IMR-90 (cell line): ENCODE data around the gene TTC24. TPM values are rescaled to one million over a fixed set of nuclear protein-coding genes. Genes with fewer than 3 reads are reported as not detected.

Source experiments
- ATAC-seq: fragments of 200-7000 bp; cut with Tn5 transposase; 2 replicates; pipeline ENCODE4 v1.9.1; 2020; ENCODE audit warnings: low read depth, mild to moderate bottlenecking, moderate library complexity
- BruUV-seq: library from RNA; stranded (reverse); fragments of 400-500 nt; replicated peaks from 2 replicates; lab custom pipeline; 2021; lab: Mats Ljungman, UMichigan
- CTCF ChIA-PET: fragments of 300-600 bp; formaldehyde crosslinking; extraction: SDS; loops from one replicate; lab custom pipeline; 2021; ENCODE audit warnings: antibody characterized with exemption; lab: Yijun Ruan, JAX
- POLR2A ChIA-PET: fragments of 300-600 bp; sonication (Branson Sonifier 250); formaldehyde crosslinking; loops from one replicate; lab custom pipeline; 2022; ENCODE audit warnings: antibody characterized with exemption; ENCODE audit not compliant: unreplicated experiment; lab: Charles Lee
- DNase-seq: peaks from one replicate; pipeline ENCODE4 v3.0.0; 2013
- H2AFZ ChIP-seq: replicated peaks from 2 replicates; pipeline ENCODE3; 2013; ENCODE audit warnings: low read length, mild to moderate bottlenecking; ENCODE audit not compliant: poor library complexity
- H2AK5ac ChIP-seq: 2 replicates; pipeline ENCODE4 v1.6.1; 2013; ENCODE audit warnings: low read depth, low read length, inconsistent platforms
- H2AK9ac ChIP-seq: replicated peaks from 2 replicates; pipeline ENCODE3; 2013; ENCODE audit warnings: mild to moderate bottlenecking, low read depth, low read length, moderate library complexity; ENCODE audit not compliant: poor library complexity
- H2BK120ac ChIP-seq: 2 replicates; pipeline ENCODE4 v1.6.1; 2013; ENCODE audit warnings: low read depth, low read length, inconsistent platforms
- H2BK15ac ChIP-seq: 3 replicates; pipeline ENCODE4 v1.6.1; 2013; ENCODE audit warnings: low read depth, low read length, inconsistent platforms
- H2BK20ac ChIP-seq: 2 replicates; pipeline ENCODE4 v1.6.1; 2013; ENCODE audit warnings: low read depth, mild to moderate bottlenecking, inconsistent platforms, low read length, moderate library complexity
- H2BK5ac ChIP-seq: 2 replicates; pipeline ENCODE4 v1.6.1; 2013; ENCODE audit warnings: mild to moderate bottlenecking, low read depth, low read length, inconsistent platforms; ENCODE audit not compliant: poor library complexity, severe bottlenecking
- H3K14ac ChIP-seq: replicated peaks from 2 replicates; pipeline ENCODE4 v1.6.1; 2013; ENCODE audit warnings: low read depth, low read length, inconsistent platforms
- H3K18ac ChIP-seq: 2 replicates; pipeline ENCODE4 v1.6.1; 2013; ENCODE audit warnings: low read depth, low read length, control low read depth
- H3K23ac ChIP-seq: 2 replicates; pipeline ENCODE4 v1.6.1; 2013; ENCODE audit warnings: low read depth, low read length, inconsistent platforms
- H3K27ac ChIP-seq: 2 replicates; pipeline ENCODE4 v1.5.1; 2013; ENCODE audit warnings: mild to moderate bottlenecking, control low read depth, low read length; ENCODE audit not compliant: insufficient read depth
- H3K27me3 ChIP-seq: 2 replicates; pipeline ENCODE4 v1.6.1; 2013; ENCODE audit warnings: low read length; ENCODE audit not compliant: control insufficient read depth, insufficient read depth
- H3K36me3 ChIP-seq: 2 replicates; pipeline ENCODE4 v1.6.1; 2013; ENCODE audit warnings: low read length, mixed read lengths; ENCODE audit not compliant: control insufficient read depth, insufficient read depth
- H3K4ac ChIP-seq: 2 replicates; pipeline ENCODE4 v1.6.1; 2013; ENCODE audit warnings: low read depth, low read length, inconsistent platforms
- H3K4me1 ChIP-seq: 2 replicates; pipeline ENCODE4 v1.6.1; 2013; ENCODE audit warnings: low read length, mixed read lengths; ENCODE audit not compliant: control insufficient read depth, insufficient read depth
- H3K4me2 ChIP-seq: 2 replicates; pipeline ENCODE4 v1.6.1; 2013; ENCODE audit warnings: low read depth, mild to moderate bottlenecking, control low read depth, low read length, moderate library complexity
- H3K4me3 ChIP-seq: 2 replicates; pipeline ENCODE4 v1.5.1; 2013; ENCODE audit warnings: low read depth, mild to moderate bottlenecking, control low read depth, low read length, moderate library complexity; ENCODE audit not compliant: insufficient read depth
- H3K56ac ChIP-seq: 2 replicates; pipeline ENCODE4 v1.6.1; 2013; ENCODE audit warnings: low read length, inconsistent platforms; ENCODE audit not compliant: insufficient read depth; ENCODE audit errors: extremely low read depth
- H3K79me1 ChIP-seq, 2 experiments: 2 replicates each; pipeline ENCODE4 v1.6.1; 2013; ENCODE audit warnings: low read length in 2 of 2, inconsistent platforms in 1 of 2, low read depth in 1 of 2
- H3K9ac ChIP-seq: 2 replicates; pipeline ENCODE4 v1.6.1; 2013; ENCODE audit warnings: low read depth, low read length, control low read depth
- H3K9me1 ChIP-seq: 2 replicates; pipeline ENCODE4 v1.6.1; 2013; ENCODE audit warnings: low read length, inconsistent platforms; ENCODE audit not compliant: insufficient read depth
- H3K9me3 ChIP-seq: 2 replicates; pipeline ENCODE4 v1.6.1; 2013; ENCODE audit warnings: low read length; ENCODE audit not compliant: control insufficient read depth, insufficient read depth
- H4K20me1 ChIP-seq: 2 replicates; pipeline ENCODE4 v1.6.1; 2013; ENCODE audit warnings: low read length, inconsistent platforms; ENCODE audit not compliant: insufficient read depth
- H4K5ac ChIP-seq: 2 replicates; pipeline ENCODE4 v1.6.1; 2013; ENCODE audit warnings: mild to moderate bottlenecking, low read depth, low read length, control low read depth
- H4K8ac ChIP-seq, 2 experiments: 2 replicates each; pipeline ENCODE4 v1.6.1; 2013; ENCODE audit warnings: low read depth in 2 of 2, low read length in 2 of 2, control low read depth in 1 of 2, inconsistent platforms in 1 of 2
- H4K91ac ChIP-seq: 2 replicates; pipeline ENCODE4 v1.6.1; 2013; ENCODE audit warnings: low read depth, low read length, inconsistent platforms; ENCODE audit not compliant: insufficient read depth
- BHLHE40 ChIP-seq: fragments of 150-350 bp; IDR thresholded peaks from 2 replicates; pipeline ENCODE4 v1.6.1; 2016; ENCODE audit warnings: mild to moderate bottlenecking, low read depth, low read length
- CEBPB ChIP-seq: IDR thresholded peaks from 2 replicates; pipeline ENCODE4 v1.6.1; 2012; ENCODE audit warnings: low read depth, low read length, improper control_type of control experiment
- CHD1 ChIP-seq: IDR thresholded peaks from 2 replicates; pipeline ENCODE4 v1.6.1; 2012; ENCODE audit warnings: low read depth, low read length, improper control_type of control experiment
- FOS ChIP-seq: fragments of 150-350 bp; IDR thresholded peaks from 2 replicates; pipeline ENCODE4 v1.6.1; 2016; ENCODE audit warnings: low read depth, low read length
- MAFK ChIP-seq: IDR thresholded peaks from 2 replicates; pipeline ENCODE4 v1.6.1; 2012; ENCODE audit warnings: low read depth, low read length, improper control_type of control experiment
- MAZ ChIP-seq: IDR thresholded peaks from 2 replicates; pipeline ENCODE4 v1.6.1; 2012; ENCODE audit warnings: low read depth, mild to moderate bottlenecking, low read length, improper control_type of control experiment, moderate library complexity, borderline replicate concordance
- MXI1 ChIP-seq: IDR thresholded peaks from 2 replicates; pipeline ENCODE4 v1.6.1; 2012; ENCODE audit warnings: low read depth, mild to moderate bottlenecking, low read length, moderate library complexity, borderline replicate concordance
- NFE2L2 ChIP-seq: fragments of 150-350 bp; IDR thresholded peaks from 2 replicates; pipeline ENCODE4 v1.6.1; 2016; ENCODE audit warnings: low read depth, mild to moderate bottlenecking, low read length
- POLR2A ChIP-seq: IDR thresholded peaks from 2 replicates; pipeline ENCODE4 v1.6.1; 2012; ENCODE audit warnings: mild to moderate bottlenecking, low read depth, low read length
- RAD21 ChIP-seq: IDR thresholded peaks from 2 replicates; pipeline ENCODE4 v1.6.1; 2012; ENCODE audit warnings: low read length, improper control_type of control experiment
- RCOR1 ChIP-seq: IDR thresholded peaks from 2 replicates; pipeline ENCODE4 v1.6.1; 2012; ENCODE audit warnings: mild to moderate bottlenecking, low read length, improper control_type of control experiment; ENCODE audit not compliant: insufficient replicate concordance
- RFX5 ChIP-seq: IDR thresholded peaks from 2 replicates; pipeline ENCODE4 v1.8.0; 2012; ENCODE audit warnings: low read depth, mild to moderate bottlenecking, low read length, moderate library complexity
- SMC3 ChIP-seq: fragments of 150-350 bp; IDR thresholded peaks from 2 replicates; pipeline ENCODE4 v1.6.1; 2016; ENCODE audit warnings: low read depth, mild to moderate bottlenecking, antibody characterized with exemption, low read length, moderate library complexity
- WGBS, 2 experiments: methylation state at CpG; one replicate each; pipeline versions ENCODE4 v1.1.5 to v1.1.7; 2013; ENCODE audit warnings: missing lambda C conversion rate in 2 of 2; ENCODE audit not compliant: insufficient read length in 1 of 2; ENCODE audit errors: extremely low coverage in 2 of 2; 5-methylcytosine and 5-hydroxymethylcytosine counted together
- dilution Hi-C: fragments of 300-500 bp; cut with HindIII; formaldehyde crosslinking; loops from one replicate; pipeline ENCODE4 v1.14.3; 2018; ENCODE audit warnings: low sequenced_read_pairs; ENCODE audit not compliant: unreplicated experiment
- in situ Hi-C: fragments of 300-500 bp; cut with MboI; formaldehyde crosslinking; loops from 3 replicates; pipeline ENCODE4 v1.14.3; 2019; ENCODE audit warnings: low sequenced_read_pairs, inconsistent platforms, mixed read lengths
- intact Hi-C: fragments of 100-400 bp; cut with micrococcal nuclease; formaldehyde crosslinking; loops from 2 replicates; pipeline ENCODE4 v1.10.0; 2022
- polyA plus RNA-seq, 3 experiments: library from polyadenylated mRNA; depleted of rRNA; stranded (reverse); fragments of >200 nt; gene quantifications; 2 replicates each; pipeline ENCODE4 v1.2.3, GENCODE V29; 2012; ENCODE audit warnings: low replicate concordance in 1 of 3
- total RNA-seq: library from RNA; depleted of rRNA; stranded (reverse); fragments of >200 nt; gene quantifications from 2 replicates; pipeline ENCODE4 v1.2.3, GENCODE V29; 2012
- TF ChIP-seq, protein P1 (sequence below): fragments of 150-350 bp; IDR thresholded peaks from 2 replicates; pipeline ENCODE4 v1.6.1; 2017; ENCODE audit warnings: mild to moderate bottlenecking, antibody characterized with exemption, low read length, low read depth
- TF ChIP-seq, protein P2 (sequence below): conservative IDR thresholded peaks from 2 replicates; pipeline ENCODE4 v1.5.1; 2012; ENCODE audit warnings: mild to moderate bottlenecking, low read depth, low read length, improper control_type of control experiment
- TF ChIP-seq, protein P3 (sequence below): fragments of 150-350 bp; IDR thresholded peaks from 2 replicates; pipeline ENCODE4 v1.6.1; 2016; ENCODE audit warnings: low read depth, mild to moderate bottlenecking, low read length, moderate library complexity, borderline replicate concordance

Gene TTC24
- total and polyA plus RNA-seq, 2 of the 4 experiments (the other 2 are of a cell fraction), result not detected

DNA sequence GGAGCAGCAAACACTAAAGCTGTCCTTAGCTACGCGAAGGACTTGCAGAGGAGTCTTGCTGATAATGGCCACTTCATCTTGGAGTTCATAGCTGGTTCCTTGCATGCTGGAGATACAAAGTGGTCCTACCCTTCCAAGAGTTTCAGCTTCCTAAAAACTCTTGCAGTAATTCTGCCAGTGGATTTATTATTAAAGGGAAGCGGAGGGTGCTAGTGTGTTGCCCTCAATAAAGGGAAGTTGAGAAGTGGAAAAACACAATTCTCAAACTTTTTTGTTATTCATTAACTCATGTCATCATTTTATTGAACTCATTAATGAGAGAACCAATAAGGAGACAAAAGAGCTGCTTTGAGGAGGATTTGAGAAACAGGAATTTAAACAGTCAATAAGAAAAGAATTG is 33.1 kb downstream of the TTC24 start:
- Histone ChIP-seq H4K91ac (no peak overlapping the region), H2BK15ac (no peak overlapping the region), H3K4me1 (peaks cover 4% of the 10 kb centered on the region; the same call in 1 of the 2 replicates), H2BK120ac (no peak overlapping the region), H4K20me1 (no peaks in the 10 kb centered on the region), H2AFZ (no peak overlapping the region), H2AK9ac (no peak overlapping the region), H3K9ac (no peak overlapping the region), H3K14ac (no peak overlapping the region), H2AK5ac (no peak overlapping the region), H3K4me3 (no peak overlapping the region), H3K36me3 (no peaks in the 10 kb centered on the region), H3K4me2 (no peak overlapping the region), H3K23ac (no peak overlapping the region), H2BK5ac (no peak overlapping the region), H3K4ac (no peak overlapping the region), H2BK20ac (no peak overlapping the region), H4K8ac (no peak overlapping the region), H3K18ac (no peak overlapping the region), H4K5ac (no peak overlapping the region), H3K9me1 (no peaks in the 10 kb centered on the region), H3K27me3 (peaks cover 49% of the 10 kb centered on the region), H3K27ac (no peak overlapping the region), H3K56ac (no peak overlapping the region), H3K79me1 (no peaks in the 10 kb centered on the region), H3K9me3 (no peaks in the 10 kb centered on the region)
- DNase-seq (no peak), ATAC-seq (no peak)
- 80% methylated on average over 2 of the region's 3 CpGs; no CpG with 5 or more reads in 1 of the 2 experiments for WGBS, 2 experiments
- no peak for TF ChIP-seq SMC3
- no peak for TF ChIP-seq MAFK
- TF ChIP-seq, protein P1, sequence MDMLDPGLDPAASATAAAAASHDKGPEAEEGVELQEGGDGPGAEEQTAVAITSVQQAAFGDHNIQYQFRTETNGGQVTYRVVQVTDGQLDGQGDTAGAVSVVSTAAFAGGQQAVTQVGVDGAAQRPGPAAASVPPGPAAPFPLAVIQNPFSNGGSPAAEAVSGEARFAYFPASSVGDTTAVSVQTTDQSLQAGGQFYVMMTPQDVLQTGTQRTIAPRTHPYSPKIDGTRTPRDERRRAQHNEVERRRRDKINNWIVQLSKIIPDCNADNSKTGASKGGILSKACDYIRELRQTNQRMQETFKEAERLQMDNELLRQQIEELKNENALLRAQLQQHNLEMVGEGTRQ, result no peak
- TF ChIP-seq CHD1, result no peak
- TF ChIP-seq RFX5, result no peak
- TF ChIP-seq, protein P2, sequence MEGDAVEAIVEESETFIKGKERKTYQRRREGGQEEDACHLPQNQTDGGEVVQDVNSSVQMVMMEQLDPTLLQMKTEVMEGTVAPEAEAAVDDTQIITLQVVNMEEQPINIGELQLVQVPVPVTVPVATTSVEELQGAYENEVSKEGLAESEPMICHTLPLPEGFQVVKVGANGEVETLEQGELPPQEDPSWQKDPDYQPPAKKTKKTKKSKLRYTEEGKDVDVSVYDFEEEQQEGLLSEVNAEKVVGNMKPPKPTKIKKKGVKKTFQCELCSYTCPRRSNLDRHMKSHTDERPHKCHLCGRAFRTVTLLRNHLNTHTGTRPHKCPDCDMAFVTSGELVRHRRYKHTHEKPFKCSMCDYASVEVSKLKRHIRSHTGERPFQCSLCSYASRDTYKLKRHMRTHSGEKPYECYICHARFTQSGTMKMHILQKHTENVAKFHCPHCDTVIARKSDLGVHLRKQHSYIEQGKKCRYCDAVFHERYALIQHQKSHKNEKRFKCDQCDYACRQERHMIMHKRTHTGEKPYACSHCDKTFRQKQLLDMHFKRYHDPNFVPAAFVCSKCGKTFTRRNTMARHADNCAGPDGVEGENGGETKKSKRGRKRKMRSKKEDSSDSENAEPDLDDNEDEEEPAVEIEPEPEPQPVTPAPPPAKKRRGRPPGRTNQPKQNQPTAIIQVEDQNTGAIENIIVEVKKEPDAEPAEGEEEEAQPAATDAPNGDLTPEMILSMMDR, result no peak
- TF ChIP-seq RAD21, result no peak
- no peak for TF ChIP-seq BHLHE40
- TF ChIP-seq, protein P3, sequence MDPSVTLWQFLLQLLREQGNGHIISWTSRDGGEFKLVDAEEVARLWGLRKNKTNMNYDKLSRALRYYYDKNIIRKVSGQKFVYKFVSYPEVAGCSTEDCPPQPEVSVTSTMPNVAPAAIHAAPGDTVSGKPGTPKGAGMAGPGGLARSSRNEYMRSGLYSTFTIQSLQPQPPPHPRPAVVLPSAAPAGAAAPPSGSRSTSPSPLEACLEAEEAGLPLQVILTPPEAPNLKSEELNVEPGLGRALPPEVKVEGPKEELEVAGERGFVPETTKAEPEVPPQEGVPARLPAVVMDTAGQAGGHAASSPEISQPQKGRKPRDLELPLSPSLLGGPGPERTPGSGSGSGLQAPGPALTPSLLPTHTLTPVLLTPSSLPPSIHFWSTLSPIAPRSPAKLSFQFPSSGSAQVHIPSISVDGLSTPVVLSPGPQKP, result no peak
- no peak for TF ChIP-seq MAZ
- TF ChIP-seq NFE2L2, result no peak
- no peak for TF ChIP-seq MXI1
- no peak for TF ChIP-seq FOS
- TF ChIP-seq CEBPB, result no peak
- no peak for TF ChIP-seq RCOR1
- TF ChIP-seq POLR2A, result no peak
- intact Hi-C loops (no loop called here), dilution Hi-C loops (no loop called here), in situ Hi-C loops (no loop called here)
- ChIA-PET CTCF (interaction anchor here (0.8 to 2.2 kb wide), 3 partner anchors 11 to 227 kb away, joined by 3 to 5 read pairs (median 4); no protein-coding TSS in a partner anchor), POLR2A (no interaction called here)
- BruUV-seq, result no TSS peak
